GM04504 (cell line): ENCODE results near the gene DHRS13.
"Not testable (repeated sequence)": the region's sequence is repeated elsewhere in the genome, so short reads cannot be mapped to it uniquely, and the experiment has no call there.

Experiments
- DNase-seq: peaks from one replicate; pipeline ENCODE4 v3.0.0-alpha.2; 2012; ENCODE audit warnings: low read depth

The DHRS13 gene

DNA sequence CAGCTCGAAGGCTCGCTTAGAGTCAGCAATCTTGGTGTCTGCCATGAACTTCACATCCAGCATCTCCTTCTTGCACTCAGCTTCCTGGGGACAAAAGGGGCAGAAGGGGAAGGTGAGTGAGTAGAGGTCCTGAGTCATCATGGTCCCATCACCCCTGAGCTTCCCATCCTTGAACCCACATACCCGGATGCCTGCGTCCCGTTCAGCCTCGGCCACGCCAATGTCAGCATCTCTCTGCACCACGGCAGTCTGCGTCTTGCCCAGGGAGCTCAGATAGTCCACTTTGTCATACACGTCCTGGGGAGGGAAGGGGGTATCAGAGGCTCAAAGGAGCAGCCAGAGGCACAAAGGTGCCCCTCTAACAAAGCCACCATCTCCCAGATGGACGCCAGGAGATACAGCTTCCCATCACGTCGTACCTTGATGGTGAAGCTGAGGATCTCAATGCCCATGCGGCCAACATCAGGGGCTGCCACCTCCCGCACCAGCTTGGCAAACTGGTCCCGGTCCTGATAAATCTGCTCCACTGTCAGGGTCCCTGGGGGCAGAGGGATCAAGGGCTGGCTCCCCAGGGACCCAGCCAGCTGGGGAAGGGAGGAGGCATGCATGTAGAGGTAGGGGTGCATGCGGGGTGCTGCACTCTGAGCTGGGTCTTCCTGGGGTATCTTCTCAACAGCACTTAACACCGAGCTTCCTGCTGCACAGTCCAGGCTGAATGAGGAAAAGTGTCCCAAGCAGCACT is 20.6 kb downstream of the DHRS13 start:
- DNase-seq = no peak

DNA sequence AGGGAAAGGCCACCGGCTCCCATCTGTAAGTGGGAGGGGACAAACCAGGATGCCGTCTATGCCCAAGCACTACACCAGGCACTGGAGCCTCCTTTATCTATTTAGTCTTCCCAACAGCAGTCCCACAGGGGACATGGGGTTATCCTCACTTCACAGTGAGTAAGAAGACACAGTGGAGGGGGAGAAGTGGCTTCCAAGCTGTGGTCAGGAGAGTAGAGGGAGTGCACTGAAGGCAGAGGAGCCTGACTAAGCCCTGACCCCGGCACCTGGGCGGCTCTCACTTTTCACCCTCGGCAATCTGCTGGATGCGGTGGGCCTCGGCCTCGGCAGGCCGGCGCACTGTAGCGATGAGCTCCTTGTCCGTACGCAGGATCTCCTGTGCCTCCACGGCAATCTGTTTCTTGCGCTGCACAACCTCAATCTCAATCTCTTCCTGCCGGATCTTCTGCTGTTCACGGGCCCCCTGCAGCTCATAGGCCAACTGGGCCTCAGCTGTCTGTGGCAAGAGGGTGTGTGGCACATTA is 21.3 kb downstream of the DHRS13 start:
- DNase-seq = no peak

DNA sequence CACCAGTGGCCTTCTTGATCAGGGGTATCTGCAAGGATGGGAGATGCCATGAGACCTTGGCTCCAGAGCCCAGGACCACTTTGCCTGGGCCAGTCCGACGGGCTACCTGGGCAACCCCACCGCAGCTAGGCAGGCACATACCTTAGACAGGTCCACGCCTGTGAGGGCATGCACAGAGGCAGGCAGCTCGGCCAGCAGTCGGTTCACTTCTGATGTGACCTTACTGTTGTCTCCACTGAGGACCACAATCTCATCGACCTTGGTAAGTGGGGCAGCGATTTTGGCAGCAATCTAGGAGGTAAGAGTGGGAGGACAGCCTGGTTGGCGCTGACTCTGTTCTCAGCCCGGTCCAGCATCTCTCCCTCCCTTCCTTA is 22.3 kb downstream of the DHRS13 start:
- no peak for DNase-seq

GRCh38 chr17:28879886-28880571 is 22.9 kb downstream of the DHRS13 start:
- no peak for DNase-seq

GRCh38 chr17:28878981-28879380 is 23.9 kb downstream of the DHRS13 start:
- no peak for DNase-seq

- DNase-seq = no peak
Observed at GRCh38 chr17:28878158-28878910, 24.5 kb downstream of the DHRS13 start.

- DNase-seq = not testable (repeated sequence)
Observed at GRCh38 chr17:28877150-28877711, 25.6 kb downstream of the DHRS13 start.

DNA sequence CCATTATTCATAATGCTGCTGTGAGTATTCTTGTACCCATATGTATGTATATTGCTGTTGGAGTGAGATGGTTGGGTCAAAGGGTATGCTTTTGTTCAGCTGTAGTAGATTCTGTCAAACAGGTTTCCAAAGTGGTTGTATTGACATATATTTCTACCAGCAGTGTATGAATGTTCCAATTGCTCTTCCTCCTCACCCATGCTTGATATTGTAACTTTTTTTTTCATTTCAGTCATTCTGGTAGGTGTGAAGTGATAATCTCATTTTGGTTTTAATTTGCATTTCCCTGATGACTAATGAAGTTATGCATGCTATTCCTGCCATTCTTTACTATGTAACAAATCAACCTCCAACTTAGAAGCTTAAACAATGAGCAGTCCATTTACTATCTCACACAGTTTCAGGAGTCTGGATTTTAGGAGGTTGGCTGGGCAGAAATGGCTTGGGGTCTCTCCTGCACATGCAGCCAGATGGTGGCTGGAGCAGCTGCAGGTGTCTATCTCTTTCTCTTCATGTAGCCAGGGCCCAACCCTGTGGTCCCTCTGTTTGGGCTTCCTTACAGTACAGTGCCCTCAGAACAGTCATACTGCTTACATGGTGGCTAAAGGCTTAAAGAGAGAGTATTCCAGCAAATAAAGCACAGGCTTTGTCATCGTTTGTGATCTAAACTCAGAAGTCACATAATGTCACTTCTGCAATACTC is 26.9 kb downstream of the DHRS13 start:
- no peak for DNase-seq

DNA sequence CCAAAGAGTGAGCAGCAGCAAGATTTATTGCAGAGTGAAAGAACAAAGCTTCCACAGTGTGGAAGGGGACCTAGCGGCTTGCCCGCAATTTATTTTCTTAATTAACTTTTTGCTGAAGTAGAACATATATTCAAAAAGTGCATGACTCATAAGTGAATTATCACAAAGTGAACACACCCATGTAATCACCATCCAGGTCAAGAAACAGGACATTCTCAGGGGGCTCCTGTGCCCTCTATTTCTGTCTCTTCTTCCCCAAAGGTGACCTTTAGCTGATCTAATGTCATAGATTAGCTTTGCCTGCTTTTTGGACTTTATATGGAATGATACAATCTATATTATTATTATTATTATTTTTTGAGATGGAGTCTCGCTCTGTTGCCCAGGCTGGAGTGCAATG is 28.1 kb downstream of the DHRS13 start:
- no peak for DNase-seq

GRCh38 chr17:28873839-28874238 is 29.0 kb downstream of the DHRS13 start:
- no peak for DNase-seq

DNA sequence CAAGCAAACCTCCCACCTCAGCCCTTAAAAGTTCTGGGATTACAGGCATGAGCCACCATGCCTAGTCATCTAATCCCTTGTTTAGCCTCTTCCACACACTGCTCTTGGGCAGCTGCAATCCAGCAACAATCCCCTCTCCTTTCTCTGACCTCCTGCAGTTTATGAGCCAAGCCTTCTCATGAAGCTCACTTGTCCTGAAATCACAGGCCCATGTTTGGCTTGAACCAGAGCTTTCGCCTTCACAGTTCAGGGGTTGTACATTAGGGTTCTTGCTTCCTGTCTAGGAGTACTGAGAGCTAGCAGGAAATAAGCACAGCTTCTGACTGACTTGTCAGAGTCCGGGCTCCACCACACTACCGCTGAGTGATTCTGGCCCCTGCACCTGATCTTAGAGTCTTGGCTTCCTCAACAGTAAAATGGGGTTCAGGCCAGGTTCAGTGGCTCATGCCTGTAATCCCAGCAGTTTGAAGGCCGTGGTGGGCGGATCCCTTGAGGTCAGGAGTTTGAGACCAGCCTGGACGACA is 31.8 kb downstream of the DHRS13 start:
- no peak for DNase-seq

DNA sequence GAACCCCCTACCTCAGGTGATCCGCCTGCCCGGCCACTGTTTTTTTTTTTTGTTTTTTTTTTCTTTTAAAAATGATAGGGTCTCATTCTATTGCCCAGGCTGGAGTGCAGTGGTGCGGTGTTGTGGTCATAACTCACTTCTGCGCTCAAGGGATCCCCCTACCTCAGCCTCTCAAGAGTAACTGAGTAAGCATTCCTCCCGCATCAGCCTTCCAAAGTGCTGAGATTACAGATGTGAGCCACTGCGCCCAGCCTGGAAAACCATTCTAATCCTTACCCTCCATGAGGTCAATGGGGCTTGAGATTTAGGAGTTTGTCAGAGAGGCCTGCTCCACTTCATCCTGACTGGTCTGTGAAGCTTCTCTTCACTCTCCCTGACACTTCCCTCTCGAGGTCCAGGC is 35.6 kb downstream of the DHRS13 start:
- no peak for DNase-seq

DNA sequence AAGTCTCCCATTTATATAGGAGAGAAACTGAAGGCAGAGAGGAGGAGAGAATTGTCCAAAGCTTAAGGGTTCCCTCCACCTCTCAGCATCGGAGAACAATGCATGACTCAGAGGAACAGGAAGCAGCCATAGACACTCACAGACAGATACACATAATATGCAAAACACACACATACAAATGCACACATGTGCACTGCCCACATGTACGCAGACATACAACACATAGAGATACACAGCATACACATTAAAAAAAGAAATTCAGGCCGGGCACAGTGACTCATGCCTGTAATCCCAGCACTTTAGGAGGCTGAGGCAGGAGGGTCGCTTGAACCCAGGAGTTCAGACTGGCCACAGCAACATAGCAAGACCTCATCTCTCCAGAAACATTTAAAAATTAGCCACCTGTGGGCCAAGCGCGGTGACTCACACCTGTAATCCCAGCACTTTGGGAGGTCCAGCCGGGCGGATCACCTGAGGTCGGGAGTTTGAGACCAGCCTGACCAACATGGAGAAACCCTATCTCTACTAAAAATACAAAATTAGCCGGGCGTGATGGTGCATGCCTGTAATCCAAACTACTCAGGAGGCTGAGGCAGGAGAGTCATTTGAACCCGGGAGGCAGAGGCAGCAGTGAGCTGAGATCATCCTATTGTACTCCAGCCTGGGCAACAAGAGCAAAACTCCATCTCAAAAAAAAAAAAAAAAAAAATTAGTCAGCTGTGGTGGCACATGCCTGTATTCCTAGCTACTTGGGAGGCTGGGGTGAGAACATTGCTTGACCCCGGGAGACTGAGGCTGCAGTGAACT is 36.7 kb downstream of the DHRS13 start:
- DNase-seq = no peak

- DNase-seq = no peak
Observed at GRCh38 chr17:28864991-28865849, 37.7 kb downstream of the DHRS13 start.

GRCh38 chr17:28863953-28864352 is 38.9 kb downstream of the DHRS13 start:
- DNase-seq = no peak

DNA sequence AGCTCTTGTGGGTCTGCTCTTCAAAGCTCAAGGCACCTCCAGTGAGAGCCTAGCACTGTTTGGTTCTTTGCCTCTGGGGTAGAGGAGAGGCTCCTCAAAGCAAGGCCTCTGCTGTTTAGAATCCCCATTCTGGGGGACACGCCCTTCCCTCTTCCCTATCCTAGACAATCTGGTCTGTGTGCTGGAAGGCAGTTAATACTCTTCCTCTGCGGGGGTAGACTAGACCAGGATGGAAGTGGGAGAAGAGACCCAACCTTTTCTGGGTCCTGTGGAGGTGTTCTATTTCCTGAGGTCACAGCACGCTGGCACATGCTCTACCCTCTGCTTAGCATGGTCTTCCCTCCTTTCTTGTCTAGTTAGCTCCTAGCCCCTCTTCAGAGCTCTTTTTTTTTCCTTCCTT is 40.3 kb downstream of the DHRS13 start:
- no peak for DNase-seq

DNA sequence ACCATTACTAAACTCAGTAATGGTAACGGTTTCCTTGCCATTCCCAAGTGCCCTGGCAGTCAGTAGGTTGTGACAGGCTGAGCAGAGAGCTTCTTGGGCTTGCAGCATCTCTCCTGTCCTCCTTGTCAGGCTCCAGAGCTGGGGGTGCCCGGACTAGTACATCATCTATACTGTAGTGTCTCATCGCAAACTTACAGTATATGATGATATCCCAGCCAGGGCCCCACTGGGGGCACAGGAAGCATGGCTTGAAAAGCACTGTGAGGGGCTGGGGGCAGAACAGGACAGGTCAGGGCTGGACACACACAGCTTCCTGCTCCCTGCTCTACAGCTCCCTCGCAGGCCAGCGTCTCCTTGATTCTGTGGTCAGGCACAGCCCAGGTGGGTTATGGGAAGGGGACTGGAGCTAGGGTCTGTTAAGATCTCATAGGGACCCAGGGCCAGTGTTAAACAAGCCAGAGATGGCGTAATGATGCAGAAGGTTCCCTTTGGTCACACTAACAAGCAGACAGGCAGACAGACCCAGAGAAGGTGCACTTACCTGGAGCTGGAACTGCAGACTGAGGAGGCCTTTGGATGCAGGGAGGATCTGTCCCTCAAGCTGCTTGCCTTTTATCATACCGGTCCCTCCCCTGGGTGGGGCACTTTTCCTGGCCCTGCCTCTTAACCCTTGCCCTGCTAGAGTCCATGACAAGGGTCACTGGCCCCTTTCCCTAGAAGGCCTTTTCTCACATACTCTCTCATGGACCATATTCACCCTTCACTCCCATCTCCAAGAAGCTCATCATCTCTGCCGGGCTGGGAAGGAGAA is 41.3 kb downstream of the DHRS13 start:
- DNase-seq = no peak

GRCh38 chr17:28860363-28860808 is 42.5 kb downstream of the DHRS13 start:
- DNase-seq = no peak
